Duodenal mucosa (tissue), 2 donors: ENCODE measurements around the gene CSAD.
"Not testable (repeated sequence)": the region's sequence is repeated elsewhere in the genome, so short reads cannot be mapped to it uniquely, and the experiment has no call there.

Source experiments
- H3K27ac ChIP-seq: one replicate; pipeline ENCODE4 v1.7.0; 2013; ENCODE audit warnings: low read depth, low read length
- H3K27me3 ChIP-seq, 2 donors: one replicate each; pipeline ENCODE4 v1.7.0; 2013; ENCODE audit warnings: low read length in 2 of 2, control low read depth in 1 of 2; ENCODE audit not compliant: insufficient read depth in 2 of 2, control insufficient read depth in 1 of 2
- H3K36me3 ChIP-seq, 2 donors: one replicate each; pipeline ENCODE4 v1.7.0; 2013; ENCODE audit warnings: low read length in 2 of 2, control low read depth in 1 of 2; ENCODE audit not compliant: insufficient read depth in 2 of 2, control insufficient read depth in 1 of 2
- H3K4me1 ChIP-seq, 2 donors: one replicate each; pipeline ENCODE4 v1.7.0; 2013; ENCODE audit warnings: low read length in 2 of 2, control low read depth in 1 of 2; ENCODE audit not compliant: insufficient read depth in 2 of 2, control insufficient read depth in 1 of 2
- H3K4me3 ChIP-seq, 2 donors: one replicate each; pipeline ENCODE4 v1.7.0; 2013; ENCODE audit warnings: low read length in 2 of 2, low read depth in 1 of 2
- H3K9ac ChIP-seq, 2 donors: one replicate each; pipeline ENCODE4 v1.7.0; 2013; ENCODE audit warnings: low read length in 2 of 2, low read depth in 1 of 2
- H3K9me3 ChIP-seq, 2 donors: one replicate each; pipeline ENCODE4 v1.7.0; 2013; ENCODE audit warnings: low read length in 2 of 2, control low read depth in 1 of 2; ENCODE audit not compliant: control insufficient read depth in 1 of 2

CSAD gene

DNA sequence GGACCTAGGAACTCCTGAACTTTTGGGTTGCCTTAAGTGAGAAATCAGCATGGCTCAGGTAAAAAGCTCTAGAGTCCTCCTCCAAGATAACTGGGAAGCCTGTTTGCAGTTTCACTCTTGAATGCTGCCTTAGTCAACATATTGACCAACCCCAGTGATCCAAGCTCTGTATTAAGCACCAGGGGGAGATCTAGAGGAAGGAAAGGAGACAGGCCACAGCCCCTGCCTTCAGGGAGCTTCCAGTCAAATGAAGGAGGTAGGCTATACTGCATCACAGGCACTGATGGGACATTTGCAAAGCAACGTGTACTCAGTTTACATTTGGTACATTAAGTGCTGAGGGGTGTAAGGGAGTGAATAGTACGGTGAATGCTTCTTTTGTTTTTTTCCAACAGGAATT is 1.2 kb upstream of the CSAD start:
- peak overlapping the region; percentile 86 to 92 for H3K4me3 ChIP-seq
- H3K9ac ChIP-seq: no peak overlapping the region
- H3K4me1 ChIP-seq: peaks cover 28 to 37% of the 10 kb centered on the region in 2 donors
- H3K27me3 ChIP-seq: no peaks in the 10 kb centered on the region
- H3K36me3 ChIP-seq: peaks cover 39 to 45% of the 10 kb centered on the region in 2 donors
- H3K9me3 ChIP-seq: no peaks in the 10 kb centered on the region
- H3K27ac ChIP-seq: no peak overlapping the region

DNA sequence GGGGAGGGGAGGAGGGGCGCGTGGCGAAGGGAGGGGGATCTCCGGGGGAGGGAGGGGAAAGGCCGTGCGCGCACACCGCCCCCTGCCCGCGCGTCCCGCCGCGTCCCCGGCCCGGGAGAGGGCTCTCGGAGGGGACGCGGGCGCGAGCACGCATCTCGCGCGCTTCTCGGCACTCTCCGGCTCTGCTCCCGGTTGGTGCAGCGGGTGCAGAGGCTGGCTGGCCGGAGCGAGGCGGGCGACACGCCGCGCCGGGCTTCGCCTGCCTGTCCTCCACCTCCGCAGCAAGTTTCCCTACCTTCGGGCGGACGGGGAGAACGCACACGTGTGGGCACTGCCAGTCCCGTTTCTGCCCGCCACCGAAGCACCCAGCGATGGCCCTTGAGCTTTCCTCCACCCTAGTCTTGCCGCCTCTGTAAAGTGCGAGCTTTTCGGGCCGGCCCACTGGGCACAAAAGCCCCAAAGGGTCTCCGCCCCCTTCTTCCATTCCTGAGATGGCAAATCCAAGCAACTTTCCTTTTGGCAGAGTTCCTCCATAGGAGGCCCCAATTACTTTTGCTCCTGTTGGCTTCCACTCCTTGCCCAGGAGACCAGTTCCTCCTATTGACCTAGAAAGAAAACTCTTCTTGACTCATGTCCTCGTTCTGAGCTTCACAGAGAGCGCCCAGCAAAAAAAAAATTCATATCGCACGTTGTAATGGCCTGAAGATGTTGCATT is 363 bp upstream of the CSAD start:
- Histone ChIP-seq H3K27ac (peak overlapping the region; percentile 94), H3K27me3 (no peaks in the 10 kb centered on the region), H3K4me1 (peaks cover 28 to 37% of the 10 kb centered on the region in 2 donors), H3K9ac (peak overlapping the region; percentile 85 to 87), H3K36me3 (peaks cover 30 to 37% of the 10 kb centered on the region in 2 donors), H3K4me3 (peak overlapping the region; percentile 86 to 92), H3K9me3 (no peaks in the 10 kb centered on the region)

DNA sequence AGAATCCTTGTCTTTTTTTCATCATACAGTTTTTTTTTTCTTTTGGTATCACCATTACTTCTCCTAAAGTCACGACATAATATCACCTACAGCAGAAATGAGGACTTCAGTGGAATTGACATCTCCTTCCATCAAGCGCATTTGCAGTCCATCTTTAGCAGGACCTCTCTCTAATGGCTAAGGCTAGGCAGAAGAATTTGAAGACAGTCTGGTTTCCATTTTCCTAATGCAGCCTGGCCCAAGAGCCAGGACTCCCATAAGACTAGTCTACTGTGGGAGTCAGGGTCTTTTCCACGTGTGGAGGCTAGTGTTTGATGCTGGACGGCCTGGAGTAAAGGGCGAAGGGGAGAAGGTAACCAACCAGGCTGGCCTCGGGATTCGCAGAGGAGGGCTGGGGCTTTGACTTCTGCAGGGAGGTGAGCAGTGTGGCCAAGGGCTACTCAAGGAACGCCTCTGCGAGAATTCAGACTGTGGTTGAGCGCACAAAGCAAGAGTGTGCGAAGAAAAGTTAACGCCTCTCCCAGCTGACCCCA is 972 bp downstream of the CSAD start:
- peak overlapping the region; percentile 85 to 93 for H3K9ac ChIP-seq
- peaks cover 32 to 49% of the 10 kb centered on the region in 2 donors for H3K4me1 ChIP-seq
- no peaks in the 10 kb centered on the region for H3K9me3 ChIP-seq
- H3K36me3 ChIP-seq: peaks cover 17 to 23% of the 10 kb centered on the region in 2 donors
- H3K27me3 ChIP-seq: no peaks in the 10 kb centered on the region
- peak overlapping the region; percentile 86 to 92 for H3K4me3 ChIP-seq
- peak overlapping the region; percentile 94 for H3K27ac ChIP-seq

DNA sequence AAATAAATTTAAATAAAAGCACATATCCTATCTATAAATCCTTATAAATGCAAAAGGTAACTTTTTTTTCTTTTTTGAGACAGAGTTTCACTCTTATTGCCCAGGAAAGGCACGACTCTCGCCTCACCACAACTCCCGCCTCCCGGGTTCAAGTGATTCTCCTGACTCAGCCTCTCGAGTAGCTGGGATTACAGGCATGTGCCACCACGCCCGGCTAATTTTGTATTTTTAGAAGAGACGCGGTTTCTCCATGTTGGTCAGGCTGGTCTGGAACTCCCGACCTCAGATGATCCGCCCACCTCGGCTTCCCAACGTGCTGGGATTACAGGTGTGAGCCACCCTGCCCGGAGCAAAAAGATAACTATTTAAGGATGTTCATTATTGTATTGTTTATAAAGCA is 1.9 kb downstream of the CSAD start:
- not testable (repeated sequence) for H3K9ac ChIP-seq, H3K27me3 ChIP-seq, H3K4me3 ChIP-seq, H3K27ac ChIP-seq, H3K9me3 ChIP-seq
- Histone ChIP-seq H3K4me1 (peaks cover 34 to 49% of the 10 kb centered on the region in 2 donors), H3K36me3 (peaks cover 13 to 16% of the 10 kb centered on the region in 2 donors)

DNA sequence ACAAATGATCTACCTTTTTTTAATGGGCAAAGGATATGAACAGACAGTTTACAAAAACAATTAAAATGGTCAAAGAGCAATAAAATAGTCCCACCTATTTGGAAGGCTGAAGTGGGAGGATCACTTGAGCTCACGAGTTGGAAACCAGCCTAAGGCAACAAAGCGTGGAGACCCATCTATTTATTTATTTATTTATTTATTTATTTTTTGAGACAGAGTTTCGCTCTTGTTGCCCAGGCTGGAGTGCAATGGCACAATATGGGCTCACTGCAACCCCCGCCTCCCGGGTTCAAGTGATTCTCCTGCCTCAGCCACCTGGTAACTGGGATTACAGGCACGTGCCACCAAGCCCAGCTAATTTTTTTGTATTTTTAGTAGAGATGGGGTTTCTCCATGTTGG is 3.3 kb downstream of the CSAD start:
- H3K9me3 ChIP-seq, H3K36me3 ChIP-seq, H3K27me3 ChIP-seq, H3K9ac ChIP-seq, H3K4me3 ChIP-seq, H3K27ac ChIP-seq: not testable (repeated sequence)
- peaks cover 25 to 35% of the 10 kb centered on the region in 2 donors for H3K4me1 ChIP-seq

DNA sequence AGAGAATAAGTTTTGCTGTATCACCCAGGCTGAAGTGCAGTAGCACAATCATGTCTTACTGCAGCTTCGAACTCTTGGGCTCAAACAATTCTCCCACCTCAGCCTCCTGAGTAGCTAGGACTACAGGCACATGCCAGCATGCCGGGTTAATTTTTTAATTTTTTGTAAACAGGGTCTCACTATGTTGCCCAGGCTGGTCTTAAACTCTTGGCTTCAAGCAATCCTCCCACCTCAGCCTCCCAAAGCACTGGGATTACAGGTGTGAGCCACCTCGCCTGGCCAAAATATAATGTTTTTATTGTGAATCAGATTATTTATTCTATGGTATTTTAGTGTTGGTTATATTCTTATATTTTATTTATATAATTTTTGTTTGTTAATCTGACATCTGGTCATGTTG is 4.0 kb downstream of the CSAD start:
- H3K9me3 ChIP-seq: no peaks in the 10 kb centered on the region
- no peak overlapping the region for H3K9ac ChIP-seq
- H3K4me1 ChIP-seq: peaks cover 18 to 28% of the 10 kb centered on the region in 2 donors
- peaks cover under 1 to 5% of the 10 kb centered on the region in 2 donors for H3K36me3 ChIP-seq
- H3K27ac ChIP-seq: no peak overlapping the region
- H3K4me3 ChIP-seq: no peak overlapping the region
- no peaks in the 10 kb centered on the region for H3K27me3 ChIP-seq

DNA sequence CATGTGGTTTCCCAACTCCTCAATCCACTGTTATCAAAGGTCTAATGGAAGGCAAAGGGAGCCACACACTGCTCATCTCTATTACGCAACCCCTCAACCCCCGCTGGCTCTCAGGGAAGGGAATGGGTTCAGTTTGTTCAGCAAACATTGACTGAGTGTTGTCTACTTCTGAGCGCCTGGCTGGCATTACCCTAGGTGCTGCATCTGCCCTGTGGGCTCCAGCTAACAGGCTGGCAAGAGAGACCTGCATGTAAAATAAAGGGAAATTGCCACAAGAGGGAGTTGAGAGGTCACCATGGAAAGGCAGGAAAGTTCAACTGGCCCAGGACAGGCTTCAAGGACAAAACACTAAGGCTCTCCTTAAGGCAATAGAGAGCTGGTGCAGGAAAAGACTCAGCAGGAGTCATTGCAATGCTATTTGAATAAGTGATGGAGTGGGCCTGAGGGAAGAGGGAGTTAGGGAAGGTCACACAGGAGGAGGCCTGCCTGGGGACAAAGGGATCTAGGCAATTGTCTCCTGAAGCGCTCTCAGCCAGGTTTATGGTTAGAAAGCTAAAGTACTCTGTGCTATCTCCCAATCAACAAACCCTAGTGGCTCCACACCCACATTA is 5.7 kb downstream of the CSAD start:
- Histone ChIP-seq H3K4me3 (no peak overlapping the region), H3K9me3 (no peaks in the 10 kb centered on the region), H3K4me1 (peaks cover 10 to 21% of the 10 kb centered on the region in 2 donors), H3K27ac (no peak overlapping the region), H3K36me3 (peaks cover 5 to 9% of the 10 kb centered on the region in 2 donors), H3K9ac (no peak overlapping the region), H3K27me3 (no peaks in the 10 kb centered on the region)

DNA sequence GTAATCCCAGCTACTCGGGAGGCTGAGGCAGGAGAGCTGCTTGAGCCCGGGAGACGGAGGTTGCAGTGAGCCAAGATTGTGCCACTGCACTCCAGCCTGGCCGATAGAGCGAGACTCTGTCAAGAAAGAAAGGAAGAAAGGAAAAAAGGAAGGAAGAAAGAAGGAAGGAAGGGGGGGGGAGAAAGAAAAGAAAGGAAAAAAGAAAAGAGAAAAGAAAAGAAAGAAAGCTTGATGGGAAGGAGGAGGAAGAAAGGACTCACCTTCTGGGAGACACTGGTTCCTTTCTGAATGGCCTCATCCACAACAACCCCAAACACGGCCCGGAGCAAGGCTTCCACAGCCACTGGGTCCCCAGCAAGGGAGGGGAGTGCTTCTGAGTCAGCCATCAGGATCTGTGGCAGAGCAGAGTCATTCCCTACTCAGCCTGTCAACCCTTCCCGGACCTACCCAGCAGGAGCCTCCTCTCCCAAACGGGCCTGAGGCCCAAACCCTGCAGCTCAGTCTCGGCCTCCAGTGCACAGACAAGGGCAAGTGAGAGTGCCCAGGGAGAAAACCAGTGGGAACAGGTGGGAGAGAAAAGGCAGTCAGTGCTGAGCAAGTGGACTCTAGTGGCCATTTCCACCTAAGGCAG is 7.5 kb downstream of the CSAD start:
- Histone ChIP-seq H3K27me3 (no peaks in the 10 kb centered on the region), H3K4me3 (no peak overlapping the region), H3K4me1 (peaks cover 6 to 13% of the 10 kb centered on the region in 2 donors), H3K9ac (no peak overlapping the region), H3K27ac (no peak overlapping the region), H3K9me3 (no peaks in the 10 kb centered on the region), H3K36me3 (peaks cover 9% of the 10 kb centered on the region in 2 donors)

DNA sequence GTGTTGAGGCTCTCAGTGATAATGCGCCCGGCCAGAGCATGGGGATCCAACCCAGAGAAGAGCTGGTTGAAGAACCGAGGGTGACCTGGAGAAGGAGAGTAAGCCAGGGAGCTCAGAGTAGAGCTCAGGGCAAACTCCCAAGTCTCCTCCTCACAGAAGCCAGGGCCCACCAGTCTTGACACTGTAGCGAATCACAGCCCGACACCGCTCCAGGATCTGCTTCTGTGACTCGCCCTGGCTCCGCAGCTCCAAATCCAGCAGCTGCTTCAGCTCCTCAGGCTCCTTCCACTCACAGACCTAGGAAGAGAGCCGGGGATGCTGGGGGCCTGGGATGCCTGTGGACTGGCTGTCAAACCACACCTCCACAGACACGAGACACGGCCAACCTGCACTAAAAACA is 8.4 kb downstream of the CSAD start:
- Histone ChIP-seq H3K27ac (no peak overlapping the region), H3K36me3 (peaks cover 9% of the 10 kb centered on the region in 2 donors), H3K9me3 (no peaks in the 10 kb centered on the region), H3K9ac (no peak overlapping the region), H3K4me3 (no peak overlapping the region), H3K4me1 (peaks cover 6 to 13% of the 10 kb centered on the region in 2 donors), H3K27me3 (no peaks in the 10 kb centered on the region)

DNA sequence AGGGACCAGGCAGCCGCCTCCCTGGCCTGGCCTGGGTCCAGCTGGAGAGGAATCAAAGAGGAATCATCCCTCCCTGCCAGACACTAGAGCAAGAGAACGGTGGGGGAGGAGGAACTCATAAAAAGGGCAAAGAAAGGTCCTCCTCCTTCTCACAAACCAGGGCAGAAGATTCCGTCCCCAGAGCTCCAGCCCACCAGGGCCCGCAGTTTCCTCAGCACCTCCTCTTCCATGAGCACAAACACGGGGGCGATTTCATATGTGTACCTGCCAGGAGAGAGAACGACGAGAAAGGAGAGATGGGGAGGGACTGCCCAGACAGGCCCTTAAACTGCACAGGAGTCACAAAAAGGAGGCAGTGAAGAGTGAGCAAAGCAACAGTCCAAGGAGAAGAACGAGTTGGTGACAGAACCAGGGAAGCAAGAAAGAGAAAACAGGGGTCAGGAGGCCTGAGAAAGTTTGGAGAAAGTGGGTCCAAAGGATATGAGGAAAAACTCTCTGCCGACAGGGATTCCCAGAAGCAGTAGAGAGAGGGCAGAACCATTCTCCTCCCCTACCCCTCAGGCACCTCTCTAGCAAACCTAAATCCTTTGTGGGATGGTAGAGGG is 8.9 kb downstream of the CSAD start:
- Histone ChIP-seq H3K36me3 (peaks cover 9% of the 10 kb centered on the region in 2 donors), H3K9me3 (no peaks in the 10 kb centered on the region), H3K27me3 (no peaks in the 10 kb centered on the region), H3K27ac (no peak overlapping the region), H3K4me1 (peaks cover 6 to 13% of the 10 kb centered on the region in 2 donors), H3K4me3 (no peak overlapping the region), H3K9ac (no peak overlapping the region)
